Measurements from ENCODE around the gene OR6N2. TPM values are rescaled to one million over a fixed set of nuclear protein-coding genes. Genes with fewer than 3 reads are reported as not detected.

OR6N2 gene
- total RNA-seq, 1 donor from 2014 or later = not detected

DNA sequence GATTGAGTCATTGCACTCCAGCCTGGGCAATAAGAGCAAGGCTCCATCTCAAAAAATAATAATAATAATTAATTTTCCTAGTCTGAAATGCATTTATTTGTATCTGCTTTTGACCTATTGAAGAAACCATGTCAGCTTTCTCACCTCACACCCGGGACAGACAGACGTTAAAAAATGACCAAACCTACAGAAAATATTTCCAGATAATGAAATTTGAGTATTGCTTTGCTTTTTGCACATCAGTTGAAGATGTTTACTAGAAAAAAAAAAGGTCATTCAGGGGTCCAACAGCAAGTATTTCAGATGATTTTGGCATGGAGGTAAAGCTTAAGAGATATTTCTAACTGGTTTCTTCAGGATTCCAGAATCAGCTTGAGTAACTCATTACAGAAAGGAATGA lies 26.6 kb downstream of the OR6N2 start, which contains the start of gene OR6K6:
TSS of gene OR6K6 (plus strand) at position 301 of the 400 bp plus-strand sequence. CDS start 168 bp downstream, outside the sequence.
- no peak for DNase-seq (ENCODE audit: low read depth in 2 of 2)

DNA sequence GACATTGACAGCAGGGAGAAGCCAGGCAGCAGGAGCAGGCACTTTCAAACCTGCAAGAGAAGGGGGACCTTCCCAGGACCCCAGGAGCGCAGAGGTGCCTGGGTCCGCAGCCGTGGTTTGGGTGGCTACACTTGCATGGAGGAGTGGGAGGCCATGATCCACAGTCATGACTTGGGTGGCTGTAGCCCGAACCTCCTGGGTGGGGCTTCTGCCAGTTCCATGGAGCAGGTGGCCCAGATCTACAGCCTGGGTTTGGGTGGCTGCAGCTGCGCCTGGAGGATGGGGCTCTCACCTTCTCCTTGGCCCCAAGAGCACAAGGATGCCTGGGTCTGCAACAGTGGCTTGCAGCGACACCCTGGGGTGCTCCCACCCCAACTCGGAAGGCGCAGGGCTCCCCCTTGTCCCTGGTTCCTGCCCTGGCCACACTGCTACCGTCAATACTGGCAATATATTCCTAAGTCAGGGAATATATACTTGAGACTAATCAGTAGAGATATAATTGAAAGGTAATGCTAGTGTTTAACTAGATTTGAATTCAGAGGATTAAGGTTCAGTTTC lies 28.8 kb downstream of the OR6N2 start:
- no peak for DNase-seq (ENCODE audit: low read depth in 2 of 2)

DNA sequence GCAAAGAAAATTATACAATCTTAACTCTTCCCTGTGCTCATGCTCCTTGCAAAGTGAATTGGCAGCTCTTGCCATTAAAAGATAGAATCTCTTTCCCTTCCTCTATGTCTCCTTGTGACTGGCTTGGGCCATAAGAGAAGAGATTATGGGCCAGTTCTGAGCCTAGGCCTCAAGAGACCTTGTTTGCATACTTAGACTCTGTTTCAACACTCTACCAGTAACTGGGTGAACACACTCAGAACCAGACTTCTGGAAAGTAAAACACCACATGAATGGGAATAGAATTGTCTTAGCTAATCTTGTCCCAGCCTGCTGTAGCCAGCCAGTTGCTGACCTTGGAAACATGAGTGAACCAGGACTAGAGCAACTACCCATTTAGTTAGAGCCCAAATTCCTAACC lies 45.2 kb downstream of the OR6N2 start:
- DNase-seq (ENCODE audit: low read depth in 2 of 2) = no peak

DNA sequence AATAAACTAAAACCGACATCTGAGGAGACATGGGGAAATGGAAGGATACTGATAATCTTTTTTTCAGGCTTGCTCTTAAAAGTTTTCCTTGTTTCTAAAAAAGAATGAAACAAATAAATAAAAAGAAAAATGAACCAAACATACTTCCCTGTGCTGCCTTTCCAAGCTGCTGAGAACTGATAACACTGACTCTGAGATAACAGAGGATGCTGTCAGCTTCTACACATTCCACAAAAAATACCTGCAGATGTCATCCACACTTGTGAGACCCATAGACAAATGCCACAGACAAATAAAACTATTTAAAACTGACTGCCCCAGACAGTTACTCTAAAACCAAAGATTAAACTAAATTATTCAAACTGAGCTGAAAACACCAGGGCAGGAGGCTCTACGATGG lies 48.5 kb downstream of the OR6N2 start:
- DNase-seq (ENCODE audit: low read depth in 2 of 2) = no peak

DNA sequence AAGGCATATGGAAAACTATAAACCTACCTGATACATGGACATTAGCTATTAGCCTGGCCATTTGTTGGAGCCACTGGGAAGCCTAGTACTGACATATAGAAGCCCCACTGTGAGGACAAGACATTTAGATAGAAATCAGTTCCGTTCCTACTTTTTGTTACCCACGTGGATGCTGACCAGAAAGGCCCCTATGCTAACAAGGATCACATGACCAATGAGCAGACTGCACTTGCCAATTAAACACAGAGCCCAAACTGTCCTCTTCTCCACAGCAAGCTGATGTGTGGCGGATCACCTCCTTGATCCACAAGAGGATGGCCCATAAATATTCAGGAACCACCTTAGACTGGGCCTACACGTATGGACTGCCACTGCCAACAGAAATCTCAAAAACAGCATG lies 49.3 kb downstream of the OR6N2 start:
- no peak for DNase-seq (ENCODE audit: low read depth in 2 of 2)

- no peak for DNase-seq (ENCODE audit: low read depth in 2 of 2)
Measured at GRCh38 chr1:158730453-158730852, 50.6 kb downstream of the OR6N2 start.

DNA sequence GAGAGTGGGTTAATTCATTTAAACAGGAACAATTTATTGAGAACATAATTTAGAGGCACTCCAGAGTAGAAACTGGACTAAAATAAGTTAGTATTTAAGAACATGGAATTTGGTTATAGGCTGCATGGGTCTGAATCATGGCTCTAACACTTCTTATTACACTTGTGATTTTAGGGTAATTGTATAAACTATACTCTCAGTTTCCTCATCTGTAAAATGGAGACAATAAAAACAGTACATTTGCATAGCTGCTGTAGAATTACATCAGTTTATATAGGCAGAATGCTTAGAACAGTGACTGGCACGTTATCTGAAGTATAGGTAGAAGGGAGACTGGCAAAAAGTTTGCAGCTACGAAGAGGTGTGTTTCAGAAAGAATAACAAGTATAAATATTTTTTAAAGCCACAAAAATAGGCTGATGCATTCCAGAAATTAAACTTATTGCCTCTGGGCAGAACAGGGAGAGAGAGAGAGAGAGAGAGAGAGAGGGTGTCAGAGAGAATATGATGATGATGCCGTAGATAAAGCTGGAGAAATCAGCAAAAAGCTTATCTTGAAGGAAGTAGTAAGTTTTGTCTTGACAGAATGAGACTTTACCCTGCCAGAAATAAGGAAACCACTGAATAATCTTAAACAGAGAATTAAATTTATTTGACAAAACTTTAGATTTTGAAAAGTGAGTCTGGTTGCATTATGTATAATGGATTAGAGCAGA lies 52.3 kb downstream of the OR6N2 start:
- no peak for DNase-seq (ENCODE audit: low read depth in 2 of 2)

- DNase-seq (ENCODE audit: low read depth in 2 of 2) = no peak
Measured at GRCh38 chr1:158724442-158724841, 56.6 kb downstream of the OR6N2 start.

Other genes starting within 250 kb of the OR6N2 start
- not detected in 2 replicates for gene OR6Y1, start 226.8 kb downstream of the OR6N2 start, total RNA-seq
- not detected in 2 replicates for gene OR6P1, start 210.6 kb downstream of the OR6N2 start, total RNA-seq
- gene OR10X1, start 201.3 kb downstream of the OR6N2 start, total RNA-seq = not detected in 2 replicates
- gene OR10Z1, start 175.9 kb downstream of the OR6N2 start, total RNA-seq = not detected in 2 replicates
- 1.3 and 2.0 TPM in 2 replicates for gene SPTA1, start 94.5 kb downstream of the OR6N2 start, total RNA-seq
- not detected in 2 replicates for gene OR6K2, start 80.6 kb downstream of the OR6N2 start, total RNA-seq
- gene OR6K3, start 60.5 kb downstream of the OR6N2 start, total RNA-seq = not detected in 2 replicates
- not detected in 2 replicates for gene OR6K6, start 26.5 kb downstream of the OR6N2 start, total RNA-seq
- not detected in 2 replicates for gene OR6N1, start 9.0 kb downstream of the OR6N2 start, total RNA-seq
- not detected in 2 replicates for gene MNDA, start 50.1 kb upstream of the OR6N2 start, total RNA-seq
- not detected in 2 replicates for gene PYHIN1, start 150.3 kb upstream of the OR6N2 start, total RNA-seq
- gene IFI16, start 228.7 kb upstream of the OR6N2 start, total RNA-seq = 35.5 and 42.9 TPM in 2 replicates